GM12872 (cell line): ENCODE data around the gene STK33.

Experiments used
- TF ChIP-seq, protein P1 (sequence below): IDR thresholded peaks from 3 replicates; pipeline ENCODE4 v1.5.1; 2011; ENCODE audit warnings: low read depth, mild to moderate bottlenecking, low read length, moderate library complexity; ENCODE audit not compliant: insufficient read depth

The STK33 gene

DNA sequence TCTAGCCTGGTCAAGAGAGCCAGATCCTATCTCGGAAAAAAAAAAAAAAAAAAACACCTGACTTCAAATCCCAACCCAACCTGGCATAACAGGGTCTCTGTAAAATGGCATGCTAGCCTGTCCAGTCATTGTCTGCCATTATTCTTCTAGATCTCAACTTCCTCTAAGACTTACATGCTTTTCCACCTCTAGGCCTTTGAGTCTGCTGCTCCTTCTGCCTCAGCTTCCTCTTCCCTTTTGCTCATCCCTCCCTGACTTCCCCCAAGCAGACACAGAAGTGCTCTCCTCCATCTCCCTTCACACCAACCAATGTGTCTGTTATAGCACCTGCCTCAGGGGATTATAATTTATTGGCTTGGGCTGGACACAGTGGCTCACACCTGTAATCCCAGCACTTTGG lies 7.8 kb downstream of the STK33 start:
- TF ChIP-seq, protein P1, sequence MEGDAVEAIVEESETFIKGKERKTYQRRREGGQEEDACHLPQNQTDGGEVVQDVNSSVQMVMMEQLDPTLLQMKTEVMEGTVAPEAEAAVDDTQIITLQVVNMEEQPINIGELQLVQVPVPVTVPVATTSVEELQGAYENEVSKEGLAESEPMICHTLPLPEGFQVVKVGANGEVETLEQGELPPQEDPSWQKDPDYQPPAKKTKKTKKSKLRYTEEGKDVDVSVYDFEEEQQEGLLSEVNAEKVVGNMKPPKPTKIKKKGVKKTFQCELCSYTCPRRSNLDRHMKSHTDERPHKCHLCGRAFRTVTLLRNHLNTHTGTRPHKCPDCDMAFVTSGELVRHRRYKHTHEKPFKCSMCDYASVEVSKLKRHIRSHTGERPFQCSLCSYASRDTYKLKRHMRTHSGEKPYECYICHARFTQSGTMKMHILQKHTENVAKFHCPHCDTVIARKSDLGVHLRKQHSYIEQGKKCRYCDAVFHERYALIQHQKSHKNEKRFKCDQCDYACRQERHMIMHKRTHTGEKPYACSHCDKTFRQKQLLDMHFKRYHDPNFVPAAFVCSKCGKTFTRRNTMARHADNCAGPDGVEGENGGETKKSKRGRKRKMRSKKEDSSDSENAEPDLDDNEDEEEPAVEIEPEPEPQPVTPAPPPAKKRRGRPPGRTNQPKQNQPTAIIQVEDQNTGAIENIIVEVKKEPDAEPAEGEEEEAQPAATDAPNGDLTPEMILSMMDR = no peak

DNA sequence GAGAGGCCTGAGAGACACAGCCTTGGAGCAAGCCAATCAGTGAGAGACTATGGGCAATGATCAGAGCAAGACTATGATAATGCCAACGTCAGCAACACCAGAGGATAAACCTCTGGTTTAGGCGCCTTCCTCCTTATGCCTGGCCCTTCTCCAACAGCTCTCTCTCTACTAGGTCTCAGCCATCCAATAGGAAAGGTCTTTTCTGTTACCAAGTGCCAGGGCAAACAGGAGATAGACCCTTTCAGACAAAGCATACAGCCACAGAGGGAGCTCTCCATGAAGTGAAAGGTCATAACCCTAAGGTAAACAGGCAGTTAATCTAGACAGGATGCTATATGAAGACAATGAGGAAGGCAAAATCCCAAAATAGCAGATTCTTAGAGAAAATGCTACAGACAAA lies 9.5 kb downstream of the STK33 start:
- TF ChIP-seq, protein P1 = no peak

DNA sequence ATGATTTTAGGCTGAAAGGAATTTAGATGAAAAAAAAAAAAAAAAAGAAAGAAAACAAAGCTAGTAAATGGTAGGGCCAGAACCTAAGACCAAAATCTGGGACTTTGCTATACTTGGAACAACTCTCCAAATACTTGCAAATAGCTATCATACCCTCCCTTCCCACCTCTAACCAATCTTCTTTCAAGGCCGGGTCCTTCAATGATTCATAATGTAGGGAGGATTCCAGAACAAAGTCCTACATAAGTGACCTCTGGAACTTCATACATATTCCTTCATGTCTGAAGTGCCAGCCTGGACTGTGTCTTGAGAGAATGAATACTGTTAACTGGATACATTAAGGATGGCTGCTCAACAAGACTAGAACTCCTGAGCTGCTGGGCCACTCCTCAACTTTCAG lies 9.9 kb downstream of the STK33 start:
- TF ChIP-seq, protein P1 = no peak

DNA sequence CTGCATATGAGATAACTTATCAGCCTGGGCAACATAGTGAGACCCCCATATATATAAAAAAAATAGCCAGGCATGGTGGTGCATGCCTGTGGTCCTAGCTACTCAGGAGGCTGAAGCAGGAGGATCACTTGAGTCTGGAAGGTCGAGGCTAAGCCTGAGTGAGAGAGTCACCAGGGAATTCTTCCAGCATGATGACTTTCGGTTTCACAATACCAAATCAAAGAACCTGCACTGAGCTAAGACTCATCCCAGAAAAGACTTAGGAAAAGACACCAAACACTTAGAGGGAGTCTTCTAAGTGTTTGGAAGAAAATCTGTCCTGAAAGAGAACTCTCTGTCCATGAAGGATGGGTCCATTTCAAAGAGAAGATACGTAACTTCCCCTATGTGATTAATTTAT lies 12.7 kb downstream of the STK33 start:
- TF ChIP-seq, protein P1 = no peak

DNA sequence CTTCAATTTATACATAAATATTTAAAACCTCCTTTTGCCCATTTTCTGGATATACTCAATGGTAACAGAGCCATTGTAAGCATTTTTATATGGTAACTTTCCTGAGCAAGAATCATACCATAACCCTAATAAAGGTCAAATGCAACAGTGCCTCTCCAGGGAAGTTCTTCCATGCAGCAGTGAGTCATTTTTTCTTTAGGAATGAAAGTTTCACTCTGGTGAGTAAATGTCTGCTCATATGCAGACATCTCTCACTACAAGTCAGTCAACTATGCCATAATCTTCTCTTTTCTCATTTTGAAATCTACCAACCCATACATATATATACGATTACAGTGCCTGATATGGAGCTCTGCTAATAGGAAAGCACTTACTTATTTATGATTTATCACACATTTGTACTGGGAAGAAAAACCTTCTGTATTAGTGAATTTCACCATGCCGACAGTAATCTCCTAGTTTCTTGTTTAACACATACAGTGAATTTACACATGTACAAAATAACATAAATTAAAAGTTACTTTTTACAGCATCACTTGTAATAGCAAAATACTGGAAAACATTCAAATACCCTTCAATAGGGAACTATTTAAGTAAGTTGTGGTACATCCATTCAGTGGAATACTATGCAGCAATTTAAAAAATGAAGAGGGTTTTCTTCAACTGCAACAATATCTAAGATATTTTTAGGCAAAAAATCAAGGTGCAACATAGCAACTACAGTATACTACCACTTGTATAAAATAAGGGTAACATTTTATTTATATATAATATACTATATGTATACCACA lies 16.0 kb downstream of the STK33 start:
- TF ChIP-seq, protein P1 = no peak

DNA sequence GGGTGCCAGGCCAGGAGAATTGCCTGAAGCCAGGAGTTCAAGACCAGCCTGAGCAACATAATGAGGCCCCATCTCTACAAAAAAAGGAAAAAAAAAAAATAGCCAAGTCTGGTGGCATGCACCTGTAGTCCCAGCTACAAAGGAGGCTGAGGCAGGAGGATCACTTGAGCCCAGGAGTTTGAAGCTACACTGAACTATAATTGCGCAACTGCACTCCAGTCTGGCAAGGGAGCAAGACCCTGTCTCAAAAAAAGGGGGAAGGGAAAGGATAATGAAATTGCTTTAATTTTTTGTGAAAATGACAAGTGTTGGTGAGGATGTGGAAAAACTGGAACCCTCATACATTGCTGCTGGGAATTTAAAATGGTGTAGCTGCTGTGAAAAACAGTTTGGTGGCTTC lies 19.2 kb downstream of the STK33 start:
- TF ChIP-seq, protein P1 = no peak

DNA sequence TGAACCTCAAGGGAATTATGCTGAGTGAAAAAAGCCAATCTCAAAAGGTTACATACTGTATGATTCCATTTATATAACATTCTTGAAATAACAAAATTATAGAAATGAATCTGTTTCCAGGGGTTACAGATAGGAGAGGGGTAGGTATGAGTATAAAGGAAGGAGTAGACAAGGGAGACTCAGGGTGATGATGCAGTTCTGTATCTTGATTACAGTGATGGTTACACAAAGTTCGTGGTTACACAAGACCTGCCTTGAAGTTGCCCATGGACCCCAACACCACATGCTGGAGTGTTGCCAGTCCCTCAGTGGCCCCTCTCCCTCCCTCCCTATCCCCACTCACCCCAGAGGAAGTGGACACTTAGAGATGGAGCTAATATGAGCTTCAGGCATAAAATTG lies 20.3 kb downstream of the STK33 start:
- TF ChIP-seq, protein P1 = no peak
